Vagina (tissue), 2 donors: ENCODE measurements around the gene MYF6. TPM values are rescaled to one million over a fixed set of nuclear protein-coding genes. Genes with fewer than 3 reads are reported as not detected.

Source experiments
- DNase-seq, 2 donors: peaks; one replicate each; pipeline ENCODE4 v3.0.0-alpha.2; 2017; ENCODE audit errors: extremely low spot score in 2 of 2
- H3K27ac ChIP-seq: fragments of 200-600 bp; sonication (generic); one replicate; pipeline ENCODE4 v1.5.1; 2019
- H3K27me3 ChIP-seq: fragments of 200-600 bp; sonication (generic); one replicate; pipeline ENCODE4 v1.5.1; 2019
- H3K36me3 ChIP-seq, 2 donors: fragments of 200-600 bp; sonication (generic); one replicate each; pipeline ENCODE4 v1.5.1; 2017 to 2019
- H3K4me1 ChIP-seq: fragments of 200-600 bp; sonication (generic); one replicate; pipeline ENCODE4 v1.5.1; 2019
- H3K4me3 ChIP-seq, 2 donors: fragments of 200-600 bp; sonication (generic); 1 replicate in 1 of 2; 2 replicates in 1 of 2; pipeline ENCODE4 v1.5.1; 2016 to 2019
- H3K9me3 ChIP-seq: fragments of 200-600 bp; sonication (generic); one replicate; pipeline ENCODE4 v1.5.1; 2019
- CTCF ChIP-seq, 3 experiments: fragments of 450-650 bp in 2 of 3; fragments of 200-600 bp in 1 of 3; sonication (generic) in 1 of 3; IDR thresholded peaks; one replicate each; pipeline ENCODE4 v1.5.1; 2017 to 2019; ENCODE audit warnings: antibody characterized with exemption in 3 of 3, mild to moderate bottlenecking in 2 of 3, moderate library complexity in 2 of 3
- POLR2A ChIP-seq, 2 donors: fragments of 450-650 bp; IDR thresholded peaks; one replicate each; pipeline ENCODE4 v1.6.1; 2017; ENCODE audit warnings: antibody characterized with exemption in 2 of 2, mild to moderate bottlenecking in 2 of 2, moderate library complexity in 2 of 2
- POLR2AphosphoS5 ChIP-seq, 2 donors: sonication (generic); formaldehyde crosslinking; IDR thresholded peaks; one replicate each; pipeline ENCODE4 v1.9.0; 2017; ENCODE audit warnings: antibody characterized with exemption in 2 of 2, mild to moderate bottlenecking in 2 of 2, low read depth in 1 of 2; ENCODE audit not compliant: insufficient read depth in 1 of 2
- intact Hi-C: fragments of 100-400 bp; cut with DNase I; formaldehyde crosslinking; loops from one replicate; pipeline ENCODE4 v1.15.1; 2023
- total RNA-seq: library from RNA; depleted of rRNA; stranded (reverse); fragments of >200 nt; gene quantifications from one replicate; pipeline ENCODE4 v1.2.3, GENCODE V29; 2016

MYF6 gene
- total RNA-seq, 1 donor from 2014 or later, result not detected

GRCh38 chr12:80684077-80684495 lies 23.3 kb upstream of the MYF6 start:
- no peak overlapping the region for H3K4me3 ChIP-seq
- no peak overlapping the region for H3K27ac ChIP-seq
- H3K27me3 ChIP-seq, result no peaks in the 10 kb centered on the region
- DNase-seq, result no peak
- H3K36me3 ChIP-seq, result no peaks in the 10 kb centered on the region
- intact Hi-C loops, result no loop called here
- TF ChIP-seq CTCF (IDR thresholded peaks at IDR 0.05) (no peak), POLR2A (IDR thresholded peaks at IDR 0.05) (no peak), POLR2AphosphoS5 (IDR thresholded peaks at IDR 0.05; ENCODE audit: insufficient read depth in 1 of 2, low read depth in 1 of 2) (no peak)
- H3K4me1 ChIP-seq, result no peaks in the 10 kb centered on the region
- H3K9me3 ChIP-seq, result no peaks in the 10 kb centered on the region

- no peak overlapping the region for H3K27ac ChIP-seq
- H3K27me3 ChIP-seq, result no peaks in the 10 kb centered on the region
- TF ChIP-seq POLR2AphosphoS5 (IDR thresholded peaks at IDR 0.05; ENCODE audit: insufficient read depth in 1 of 2, low read depth in 1 of 2) (no peak), POLR2A (IDR thresholded peaks at IDR 0.05) (no peak), CTCF (IDR thresholded peaks at IDR 0.05) (no peak)
- no peak overlapping the region for H3K4me3 ChIP-seq
- DNase-seq, result no peak
- no peaks in the 10 kb centered on the region for H3K36me3 ChIP-seq
- intact Hi-C loops, result no loop called here
- H3K9me3 ChIP-seq, result no peaks in the 10 kb centered on the region
- no peaks in the 10 kb centered on the region for H3K4me1 ChIP-seq
Observed at GRCh38 chr12:80690090-80690489, 17.3 kb upstream of the MYF6 start.

GRCh38 chr12:80690513-80690912 lies 16.9 kb upstream of the MYF6 start:
- no peak overlapping the region for H3K27ac ChIP-seq
- no peak overlapping the region for H3K4me3 ChIP-seq
- no peaks in the 10 kb centered on the region for H3K27me3 ChIP-seq
- no peaks in the 10 kb centered on the region for H3K9me3 ChIP-seq
- no peaks in the 10 kb centered on the region for H3K36me3 ChIP-seq
- intact Hi-C loops, result no loop called here
- TF ChIP-seq POLR2AphosphoS5 (IDR thresholded peaks at IDR 0.05; ENCODE audit: insufficient read depth in 1 of 2, low read depth in 1 of 2) (no peak), CTCF (IDR thresholded peaks at IDR 0.05) (no peak), POLR2A (IDR thresholded peaks at IDR 0.05) (no peak)
- DNase-seq, result no peak
- H3K4me1 ChIP-seq, result no peaks in the 10 kb centered on the region

GRCh38 chr12:80692114-80692513 lies 15.3 kb upstream of the MYF6 start:
- no peaks in the 10 kb centered on the region for H3K27me3 ChIP-seq
- H3K9me3 ChIP-seq, result no peaks in the 10 kb centered on the region
- DNase-seq, result no peak
- no peak overlapping the region for H3K27ac ChIP-seq
- intact Hi-C loops, result no loop called here
- H3K36me3 ChIP-seq, result no peaks in the 10 kb centered on the region
- no peak overlapping the region for H3K4me3 ChIP-seq
- no peaks in the 10 kb centered on the region for H3K4me1 ChIP-seq
- TF ChIP-seq POLR2AphosphoS5 (IDR thresholded peaks at IDR 0.05; ENCODE audit: insufficient read depth in 1 of 2, low read depth in 1 of 2), result no peak

GRCh38 chr12:80697270-80697887 lies 10.1 kb upstream of the MYF6 start:
- no peaks in the 10 kb centered on the region for H3K4me1 ChIP-seq
- H3K4me3 ChIP-seq, result no peak overlapping the region
- intact Hi-C loops, result no loop called here
- no peaks in the 10 kb centered on the region for H3K27me3 ChIP-seq
- DNase-seq, result no peak
- H3K9me3 ChIP-seq, result no peaks in the 10 kb centered on the region
- no peak for TF ChIP-seq POLR2AphosphoS5 (IDR thresholded peaks at IDR 0.05; ENCODE audit: insufficient read depth in 1 of 2, low read depth in 1 of 2)
- no peaks in the 10 kb centered on the region for H3K36me3 ChIP-seq
- H3K27ac ChIP-seq, result no peak overlapping the region

- H3K4me1 ChIP-seq, result no peaks in the 10 kb centered on the region
- H3K27me3 ChIP-seq, result no peaks in the 10 kb centered on the region
- no peak overlapping the region for H3K4me3 ChIP-seq
- intact Hi-C loops, result no loop called here
- TF ChIP-seq CTCF (IDR thresholded peaks at IDR 0.05), result no peak
- no peak for TF ChIP-seq POLR2A (IDR thresholded peaks at IDR 0.05)
- no peak for TF ChIP-seq POLR2AphosphoS5 (IDR thresholded peaks at IDR 0.05; ENCODE audit: insufficient read depth in 1 of 2, low read depth in 1 of 2)
- H3K9me3 ChIP-seq, result no peaks in the 10 kb centered on the region
- no peak for DNase-seq
- H3K27ac ChIP-seq, result no peak overlapping the region
- H3K36me3 ChIP-seq, result no peaks in the 10 kb centered on the region
Observed at GRCh38 chr12:80698256-80698655, 9.2 kb upstream of the MYF6 start.
